Spleen (tissue), 11 donors: Measurements from ENCODE around the gene ZMIZ2. TPM values are rescaled to one million over a fixed set of nuclear protein-coding genes. Genes with fewer than 3 reads are reported as not detected.

ENCODE experiments used
- DNase-seq: peaks from one replicate; pipeline ENCODE4 v3.0.0-alpha.2; 2020
- H3K27ac ChIP-seq, 8 donors: fragments of 200-600 bp; sonication (generic) in 7 of 8; 1 replicate in 4 of 8; 2 replicates in 4 of 8; pipeline versions ENCODE4 v1.5.0 to v1.8.0; 2016 to 2021; ENCODE audit warnings: inconsistent platforms in 4 of 8, mild to moderate bottlenecking in 4 of 8, moderate library complexity in 1 of 8
- H3K27me3 ChIP-seq, 7 donors: fragments of 200-600 bp; sonication (generic) in 6 of 7; replicated peaks in 1 of 7; 1 replicate in 4 of 7; 2 replicates in 3 of 7; pipeline versions ENCODE4 v1.5.0 to v1.8.0; 2016 to 2021; ENCODE audit warnings: inconsistent platforms in 3 of 7, mild to moderate bottlenecking in 1 of 7
- H3K36me3 ChIP-seq, 6 donors: fragments of 200-600 bp; sonication (generic) in 5 of 6; 1 replicate in 4 of 6; 2 replicates in 2 of 6; pipeline versions ENCODE4 v1.5.0 to v1.8.0; 2016 to 2021; ENCODE audit warnings: inconsistent platforms in 2 of 6
- H3K4me1 ChIP-seq, 6 donors: fragments of 200-600 bp; sonication (generic) in 5 of 6; 1 replicate in 3 of 6; 2 replicates in 3 of 6; pipeline versions ENCODE4 v1.5.0 to v1.8.0; 2016 to 2021; ENCODE audit warnings: inconsistent platforms in 3 of 6
- H3K4me3 ChIP-seq, 8 donors: fragments of 200-600 bp; sonication (generic) in 7 of 8; 1 replicate in 4 of 8; 2 replicates in 4 of 8; pipeline versions ENCODE4 v1.5.0 to v1.8.0; 2016 to 2021; ENCODE audit warnings: inconsistent platforms in 4 of 8, mild to moderate bottlenecking in 4 of 8, moderate library complexity in 2 of 8
- H3K9me3 ChIP-seq, 8 donors: fragments of 200-600 bp; sonication (generic) in 7 of 8; 1 replicate in 4 of 8; 2 replicates in 4 of 8; pipeline versions ENCODE4 v1.5.0 to v1.8.0; 2016 to 2021; ENCODE audit warnings: inconsistent platforms in 4 of 8
- CTCF ChIP-seq, 11 experiments: fragments of 200-600 bp in 7 of 11; fragments of 450-650 bp in 4 of 11; sonication (generic) in 4 of 11; IDR thresholded peaks in 8 of 11; conservative IDR thresholded peaks in 3 of 11; 1 replicate in 7 of 11; 2 replicates in 4 of 11; pipeline versions ENCODE4 v1.4.0 to v1.8.0; 2016 to 2021; ENCODE audit warnings: antibody characterized with exemption in 11 of 11, inconsistent platforms in 4 of 11, mild to moderate bottlenecking in 1 of 11
- POLR2A ChIP-seq, 3 donors: fragments of 450-650 bp; IDR thresholded peaks; one replicate each; pipeline ENCODE4 v1.5.1; 2017; ENCODE audit warnings: antibody characterized with exemption in 3 of 3, mild to moderate bottlenecking in 1 of 3
- POLR2AphosphoS5 ChIP-seq, 3 donors: sonication (generic); formaldehyde crosslinking; IDR thresholded peaks; one replicate each; pipeline ENCODE4 v1.5.1; 2017; ENCODE audit warnings: antibody characterized with exemption in 3 of 3
- WGBS, 5 donors: extraction: QIAGEN DNeasy Blood & Tissue Kit in 3 of 5; methylation state at CpG; one replicate each; pipeline versions ENCODE4 v1.1.5 to v1.1.7; 2013 to 2018; 5-methylcytosine and 5-hydroxymethylcytosine counted together
- intact Hi-C: fragments of 100-400 bp; cut with DNase I; formaldehyde crosslinking; loops from one replicate; pipeline ENCODE4 v1.15.0; 2023; ENCODE audit warnings: low total_unique reads
- polyA plus RNA-seq, 3 donors: library from polyadenylated mRNA; stranded (reverse); fragments of 200-250 nt; gene quantifications; one replicate each; pipeline ENCODE4 v1.2.1, GENCODE V29; 2013
- total RNA-seq, 7 donors: library from RNA; depleted of rRNA in 3 of 7; stranded (reverse); fragments of >200 nt in 3 of 7; fragmentation: NEBNext Ultra II Directional in 4 of 7; extraction: Animal tissue kit (Norgen Biotek cat#: 25700) in 4 of 7; gene quantifications; one replicate each; pipeline versions ENCODE4 v1.1.0 to v1.2.1, GENCODE V29; 2016 to 2021
- donor health status: healthy with polysubstance abuse.
- donor health status: DM: no; HTN: no; CAD: no; lungs with moderate emphysema.
- donor health status: DM: no; HTN: no; CAD: no.
- donor health status: Bipolar disorder and iron deficiency.
- donor health status: healthy.
- donor health status: DM: no; HTN: no; CAD: no.
- donor health status: DM: yes; HTN: yes; CAD: no.

The ZMIZ2 gene
- total and polyA plus RNA-seq, 10 donors = 27.7 to 160 (median 84.1) TPM

- Histone ChIP-seq H3K36me3 (peaks cover 0 to 34% (median 29%) of the 10 kb centered on the region in 6 donors), H3K27me3 (no peaks in the 10 kb centered on the region), H3K4me3 (peak within 1 kb of the TSS; percentile 73 to 98 (median 84)), H3K4me1 (peaks cover 22 to 46% (median 39%) of the 10 kb centered on the region in 6 donors), H3K9me3 (no peaks in the 10 kb centered on the region), H3K27ac (peak within 1 kb of the TSS; percentile 97 to 100 (median 99))
- DNase-seq = peak; percentile 98
- intact Hi-C loops = loop anchor here (5.0 kb wide), 1 partner anchor 49 kb away; the partner anchor contains the start of gene ZMIZ2
- TF ChIP-seq POLR2AphosphoS5 (IDR thresholded peaks at IDR 0.05) (peak; percentile 97 to 98 (median 98)), CTCF (IDR thresholded peaks at IDR 0.05 in 8 of 11, conservative IDR thresholded peaks at IDR 0.05 in 3 of 11) (peak in 1 of 11 experiments; percentile 8), POLR2A (IDR thresholded peaks at IDR 0.05) (peak; percentile 31 to 93 (median 92))
- WGBS, 5 donors = 0 to 1% (median 0%) methylated on average over 30 to 99 of the region's 99 CpGs
These were observed 48.1 kb downstream of the ZMIZ2 start, which contains the start of gene PPIA for GRCh38 chr7:44796504-44797328. Gene PPIA, plus strand, starts transcription at chr7:44796681. Its CDS starts 44 bp downstream, at chr7:44796725.

- H3K4me3 ChIP-seq = peak overlapping the region; percentile 73 to 98 (median 84)
- H3K4me1 ChIP-seq = peaks cover 22 to 50% (median 39%) of the 10 kb centered on the region in 6 donors
- peak; percentile 97 for DNase-seq
- TF ChIP-seq POLR2A (IDR thresholded peaks at IDR 0.05) = peak in 1 of 3 donors; percentile 20
- peak in 10 of 11 experiments; percentile 24 to 78 (median 58) for TF ChIP-seq CTCF (IDR thresholded peaks at IDR 0.05 in 8 of 11, conservative IDR thresholded peaks at IDR 0.05 in 3 of 11)
- peak; percentile 86 to 90 (median 87) for TF ChIP-seq POLR2AphosphoS5 (IDR thresholded peaks at IDR 0.05)
- H3K27me3 ChIP-seq = no peaks in the 10 kb centered on the region
- WGBS, 5 donors = 2 to 5% (median 3%) methylated on average over 26 of the region's 26 CpGs
- H3K9me3 ChIP-seq = no peaks in the 10 kb centered on the region
- peak overlapping the region; percentile 97 to 100 (median 99) for H3K27ac ChIP-seq
- H3K36me3 ChIP-seq = peaks cover 0 to 43% (median 38%) of the 10 kb centered on the region in 6 donors
- intact Hi-C loops = loop anchor here (5.0 kb wide), 1 partner anchor 50 kb away; the partner anchor contains the start of gene ZMIZ2
These were observed 48.9 kb downstream of the ZMIZ2 start for GRCh38 chr7:44797329-44798258.

- H3K4me3 ChIP-seq = peak overlapping the region in 6 of 8 donors; percentile 73 to 98 (median 90)
- WGBS, 5 donors = 12 to 38% (median 21%) methylated on average over 2 of the region's 2 CpGs
- no peaks in the 10 kb centered on the region for H3K27me3 ChIP-seq
- no peak for DNase-seq
- intact Hi-C loops = loop anchor here (5.0 kb wide), 1 partner anchor 51 kb away; the partner anchor contains the start of gene ZMIZ2
- H3K4me1 ChIP-seq = peaks cover 22 to 51% (median 39%) of the 10 kb centered on the region in 6 donors
- peak overlapping the region in 5 of 8 donors; percentile 97 to 100 (median 99) for H3K27ac ChIP-seq
- no peaks in the 10 kb centered on the region for H3K9me3 ChIP-seq
- no peak for TF ChIP-seq CTCF (IDR thresholded peaks at IDR 0.05 in 8 of 11, conservative IDR thresholded peaks at IDR 0.05 in 3 of 11)
- no peak for TF ChIP-seq POLR2A (IDR thresholded peaks at IDR 0.05)
- peaks cover 0 to 54% (median 50%) of the 10 kb centered on the region in 6 donors for H3K36me3 ChIP-seq
These were observed 50.1 kb downstream of the ZMIZ2 start for GRCh38 chr7:44798649-44799305.
